ENCODE data around the gene GATA5. TPM values are rescaled to one million over a fixed set of nuclear protein-coding genes. Genes with fewer than 3 reads are reported as not detected.

Gene GATA5
- total and polyA plus RNA-seq, 8 donors = 3.1 to 16.4 (median 9.3) TPM; not detected in 1

GRCh38 chr20:62463651-62464424, 12.0 kb downstream of the GATA5 start:
- Histone ChIP-seq H3K36me3 (peaks cover 0 to 33% (median 29%) of the 10 kb centered on the region in 4 donors), H3K27me3 (peaks cover 0 to 44% (median 1%) of the 10 kb centered on the region in 3 donors), H3K9me3 (no peaks in the 10 kb centered on the region), H3K4me3 (no peak overlapping the region), H3K4me1 (peaks cover 4 to 34% (median 27%) of the 10 kb centered on the region in 4 donors), H3K27ac (no peak overlapping the region)
- no peak for DNase-seq
- 82 to 88% (median 84%) methylated on average over 17 to 25 of the region's 25 CpGs for WGBS, 5 donors
- TF ChIP-seq CTCF (IDR thresholded peaks at IDR 0.05) = no peak
- TF ChIP-seq EP300 (IDR thresholded peaks at IDR 0.05) = no peak
- no peak for TF ChIP-seq POLR2A (IDR thresholded peaks at IDR 0.05)
- TF ChIP-seq POLR2AphosphoS5 (IDR thresholded peaks at IDR 0.05) = no peak
- intact Hi-C loops (cut with DNase I; ENCODE audit: low total_unique reads) = no loop called here

- no peak for DNase-seq
- H3K9me3 ChIP-seq = no peaks in the 10 kb centered on the region
- H3K27me3 ChIP-seq = peaks cover 0 to 44% (median 7%) of the 10 kb centered on the region in 3 donors
- peaks cover 9 to 41% (median 35%) of the 10 kb centered on the region in 4 donors for H3K4me1 ChIP-seq
- 75 to 85% (median 80%) methylated on average over 15 of the region's 15 CpGs for WGBS, 5 donors
- no peak overlapping the region for H3K27ac ChIP-seq
- TF ChIP-seq POLR2A (IDR thresholded peaks at IDR 0.05) (no peak), EP300 (IDR thresholded peaks at IDR 0.05) (no peak), CTCF (IDR thresholded peaks at IDR 0.05) (no peak), POLR2AphosphoS5 (IDR thresholded peaks at IDR 0.05) (no peak)
- H3K4me3 ChIP-seq = no peak overlapping the region
- intact Hi-C loops (cut with DNase I; ENCODE audit: low total_unique reads) = no loop called here
- peaks cover 0 to 33% (median 29%) of the 10 kb centered on the region in 4 donors for H3K36me3 ChIP-seq
Measured at GRCh38 chr20:62462976-62463592, 12.7 kb downstream of the GATA5 start.

- peak overlapping the region in 4 of 5 donors; percentile 32 to 60 (median 46) for H3K27ac ChIP-seq
- WGBS, 5 donors = 75 to 87% (median 82%) methylated on average over 7 to 13 of the region's 13 CpGs
- H3K36me3 ChIP-seq = peaks cover 0 to 33% (median 29%) of the 10 kb centered on the region in 4 donors
- no peak for DNase-seq
- H3K27me3 ChIP-seq = peaks cover 0 to 49% (median 7%) of the 10 kb centered on the region in 3 donors
- TF ChIP-seq EP300 (IDR thresholded peaks at IDR 0.05) (no peak), POLR2A (IDR thresholded peaks at IDR 0.05) (no peak), CTCF (IDR thresholded peaks at IDR 0.05) (no peak), POLR2AphosphoS5 (IDR thresholded peaks at IDR 0.05) (no peak)
- intact Hi-C loops (cut with DNase I; ENCODE audit: low total_unique reads) = no loop called here
- H3K4me3 ChIP-seq = no peak overlapping the region
- peaks cover 9 to 42% (median 39%) of the 10 kb centered on the region in 4 donors for H3K4me1 ChIP-seq
- no peaks in the 10 kb centered on the region for H3K9me3 ChIP-seq
Measured at GRCh38 chr20:62461834-62462233, 14.0 kb downstream of the GATA5 start.

GRCh38 chr20:62461157-62461556, 14.6 kb downstream of the GATA5 start:
- H3K4me3 ChIP-seq = no peak overlapping the region
- WGBS, 5 donors = 22 to 43% (median 33%) methylated on average over 10 of the region's 10 CpGs
- no peaks in the 10 kb centered on the region for H3K9me3 ChIP-seq

More at GRCh38 chr20:62461157-62461556, 14.6 kb downstream of the GATA5 start:
- Histone ChIP-seq H3K36me3 (peaks cover 0 to 31% (median 25%) of the 10 kb centered on the region in 4 donors), H3K4me1 (peaks cover 9 to 42% (median 39%) of the 10 kb centered on the region in 4 donors), H3K27ac (peak overlapping the region in 4 of 5 donors; percentile 42 to 68 (median 54)), H3K27me3 (peaks cover 0 to 54% (median 7%) of the 10 kb centered on the region in 3 donors)
- DNase-seq = peak; percentile 77 to 88
- TF ChIP-seq CTCF (IDR thresholded peaks at IDR 0.05) (no peak), POLR2AphosphoS5 (IDR thresholded peaks at IDR 0.05) (peak in 1 of 3 donors; percentile 40)
- intact Hi-C loops (cut with DNase I; ENCODE audit: low total_unique reads) = no loop called here

All from stomach (tissue), 9 donors.